ENCODE results near the gene MRPS24.

GRCh38 chr7:43915907-43916306 lies 46.6 kb upstream of the MRPS24 start:
- TF ChIP-seq CTCF (IDR thresholded peaks at IDR 0.05) (no peak), POLR2AphosphoS5 (IDR thresholded peaks at IDR 0.05; ENCODE audit: low read depth, low read length) (no peak)
- TF ChIP-seq, protein P1, sequence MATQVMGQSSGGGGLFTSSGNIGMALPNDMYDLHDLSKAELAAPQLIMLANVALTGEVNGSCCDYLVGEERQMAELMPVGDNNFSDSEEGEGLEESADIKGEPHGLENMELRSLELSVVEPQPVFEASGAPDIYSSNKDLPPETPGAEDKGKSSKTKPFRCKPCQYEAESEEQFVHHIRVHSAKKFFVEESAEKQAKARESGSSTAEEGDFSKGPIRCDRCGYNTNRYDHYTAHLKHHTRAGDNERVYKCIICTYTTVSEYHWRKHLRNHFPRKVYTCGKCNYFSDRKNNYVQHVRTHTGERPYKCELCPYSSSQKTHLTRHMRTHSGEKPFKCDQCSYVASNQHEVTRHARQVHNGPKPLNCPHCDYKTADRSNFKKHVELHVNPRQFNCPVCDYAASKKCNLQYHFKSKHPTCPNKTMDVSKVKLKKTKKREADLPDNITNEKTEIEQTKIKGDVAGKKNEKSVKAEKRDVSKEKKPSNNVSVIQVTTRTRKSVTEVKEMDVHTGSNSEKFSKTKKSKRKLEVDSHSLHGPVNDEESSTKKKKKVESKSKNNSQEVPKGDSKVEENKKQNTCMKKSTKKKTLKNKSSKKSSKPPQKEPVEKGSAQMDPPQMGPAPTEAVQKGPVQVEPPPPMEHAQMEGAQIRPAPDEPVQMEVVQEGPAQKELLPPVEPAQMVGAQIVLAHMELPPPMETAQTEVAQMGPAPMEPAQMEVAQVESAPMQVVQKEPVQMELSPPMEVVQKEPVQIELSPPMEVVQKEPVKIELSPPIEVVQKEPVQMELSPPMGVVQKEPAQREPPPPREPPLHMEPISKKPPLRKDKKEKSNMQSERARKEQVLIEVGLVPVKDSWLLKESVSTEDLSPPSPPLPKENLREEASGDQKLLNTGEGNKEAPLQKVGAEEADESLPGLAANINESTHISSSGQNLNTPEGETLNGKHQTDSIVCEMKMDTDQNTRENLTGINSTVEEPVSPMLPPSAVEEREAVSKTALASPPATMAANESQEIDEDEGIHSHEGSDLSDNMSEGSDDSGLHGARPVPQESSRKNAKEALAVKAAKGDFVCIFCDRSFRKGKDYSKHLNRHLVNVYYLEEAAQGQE (IDR thresholded peaks at IDR 0.05; ENCODE audit: insufficient read depth in 1 of 2, low read depth in 2 of 2, low read length in 1 of 2), result no peak
